ENCODE measurements around the gene ASIC1. TPM values are rescaled to one million over a fixed set of nuclear protein-coding genes. Genes with fewer than 3 reads are reported as not detected.

The ASIC1 gene
- polyA plus RNA-seq, 4 donors, result 3.3 to 6.0 (median 5.5) TPM

- DNase-seq (ENCODE audit: low read depth in 4 of 4, low spot score in 2 of 4), result no peak
Measured at GRCh38 chr12:50058743-50059312, 1.4 kb downstream of the ASIC1 start.

- DNase-seq (ENCODE audit: low read depth in 4 of 4, low spot score in 2 of 4), result no peak
Measured at GRCh38 chr12:50059440-50060119, 2.2 kb downstream of the ASIC1 start.

- DNase-seq (ENCODE audit: low read depth in 4 of 4, low spot score in 2 of 4), result no peak
Measured at GRCh38 chr12:50060120-50060468, 2.7 kb downstream of the ASIC1 start.

GRCh38 chr12:50061171-50061570 lies 3.8 kb downstream of the ASIC1 start:
- DNase-seq (ENCODE audit: low read depth in 4 of 4, low spot score in 2 of 4), result no peak

GRCh38 chr12:50061946-50062686 lies 4.7 kb downstream of the ASIC1 start:
- DNase-seq (ENCODE audit: low read depth in 4 of 4, low spot score in 2 of 4), result no peak

- DNase-seq (ENCODE audit: low read depth in 4 of 4, low spot score in 2 of 4), result no peak
Measured at GRCh38 chr12:50062728-50063460, 5.5 kb downstream of the ASIC1 start.

- DNase-seq (ENCODE audit: low read depth in 4 of 4, low spot score in 2 of 4), result no peak
Measured at GRCh38 chr12:50065726-50066310, 8.4 kb downstream of the ASIC1 start.

GRCh38 chr12:50066402-50066801 lies 9.0 kb downstream of the ASIC1 start:
- DNase-seq (ENCODE audit: low read depth in 4 of 4, low spot score in 2 of 4), result no peak

- DNase-seq (ENCODE audit: low read depth in 4 of 4, low spot score in 2 of 4), result no peak
Measured at GRCh38 chr12:50069069-50069468, 11.7 kb downstream of the ASIC1 start.

GRCh38 chr12:50069539-50069938 lies 12.1 kb downstream of the ASIC1 start:
- no peak for DNase-seq (ENCODE audit: low read depth in 4 of 4, low spot score in 2 of 4)

- peak in 2 of 4 donors; percentile 68 to 82 for DNase-seq (ENCODE audit: low read depth in 4 of 4, low spot score in 2 of 4)
Measured at GRCh38 chr12:50070314-50071060, 13.1 kb downstream of the ASIC1 start.

GRCh38 chr12:50072198-50072907 lies 15.0 kb downstream of the ASIC1 start:
- no peak for DNase-seq (ENCODE audit: low read depth in 4 of 4, low spot score in 2 of 4)

GRCh38 chr12:50073206-50073605 lies 15.8 kb downstream of the ASIC1 start:
- no peak for DNase-seq (ENCODE audit: low read depth in 4 of 4, low spot score in 2 of 4)

- no peak for DNase-seq (ENCODE audit: low read depth in 4 of 4, low spot score in 2 of 4)
Measured at GRCh38 chr12:50073712-50074111, 16.3 kb downstream of the ASIC1 start.

GRCh38 chr12:50074936-50075807 lies 17.8 kb downstream of the ASIC1 start:
- peak in 2 of 4 donors; percentile 53 to 66 for DNase-seq (ENCODE audit: low read depth in 4 of 4, low spot score in 2 of 4)

- DNase-seq (ENCODE audit: low read depth in 4 of 4, low spot score in 2 of 4), result no peak
Measured at GRCh38 chr12:50075808-50076170, 18.4 kb downstream of the ASIC1 start.

GRCh38 chr12:50077099-50077498 lies 19.7 kb downstream of the ASIC1 start:
- DNase-seq (ENCODE audit: low read depth in 4 of 4, low spot score in 2 of 4), result no peak

GRCh38 chr12:50078281-50078680 lies 20.9 kb downstream of the ASIC1 start:
- no peak for DNase-seq (ENCODE audit: low read depth in 4 of 4, low spot score in 2 of 4)

- DNase-seq (ENCODE audit: low read depth in 4 of 4, low spot score in 2 of 4), result no peak
Measured at GRCh38 chr12:50079771-50080170, 22.4 kb downstream of the ASIC1 start.

Data from left renal cortex interstitium (tissue), 4 donors.